GM23338 (cell line): Measurements from ENCODE around the gene CDH4. TPM values are rescaled to one million over a fixed set of nuclear protein-coding genes. Genes with fewer than 3 reads are reported as not detected.

Source experiments
- ATAC-seq: fragments of 200-7000 bp; cut with Tn5 transposase; 3 replicates; pipeline ENCODE4 v1.9.1; 2020
- DNase-seq: peaks from one replicate; pipeline ENCODE4 v3.0.0-alpha.2; 2015; ENCODE audit warnings: low spot score
- H2AFZ ChIP-seq: fragments of 200-600 bp; sonication (generic); 2 replicates; pipeline ENCODE4 v1.8.0; 2016; ENCODE audit warnings: antibody characterized with exemption, mild to moderate bottlenecking, moderate library complexity
- H3F3A ChIP-seq: fragments of 200-600 bp; sonication (generic); replicated peaks from 2 replicates; pipeline ENCODE4 v1.8.0; 2017; ENCODE audit warnings: antibody characterized with exemption, mixed run types, low read depth
- H3K27ac ChIP-seq: fragments of 200-600 bp; sonication (generic); 2 replicates; pipeline ENCODE4 v1.6.1; 2016; ENCODE audit warnings: low read depth
- H3K27me3 ChIP-seq: fragments of 200-600 bp; sonication (generic); 2 replicates; pipeline ENCODE4 v1.8.0; 2016; ENCODE audit warnings: mild to moderate bottlenecking, mixed run types, moderate library complexity; ENCODE audit not compliant: insufficient read depth
- H3K36me3 ChIP-seq: fragments of 200-600 bp; sonication (generic); 2 replicates; pipeline ENCODE4 v1.8.0; 2016; ENCODE audit warnings: mild to moderate bottlenecking; ENCODE audit not compliant: insufficient read depth
- H3K4me1 ChIP-seq: fragments of 200-600 bp; sonication (generic); 2 replicates; pipeline ENCODE4 v1.8.0; 2016; ENCODE audit warnings: mild to moderate bottlenecking, moderate library complexity; ENCODE audit not compliant: insufficient read depth
- H3K4me2 ChIP-seq: fragments of 200-600 bp; sonication (generic); 2 replicates; pipeline ENCODE4 v1.7.1; 2017; ENCODE audit warnings: mixed run types
- H3K4me3 ChIP-seq: fragments of 200-600 bp; sonication (generic); 2 replicates; pipeline ENCODE4 v1.6.1; 2016; ENCODE audit warnings: mixed run types
- H3K79me2 ChIP-seq: fragments of 200-600 bp; sonication (generic); replicated peaks from 2 replicates; pipeline ENCODE4 v1.8.0; 2017; ENCODE audit warnings: mild to moderate bottlenecking; ENCODE audit not compliant: insufficient read depth
- H3K9me2 ChIP-seq: fragments of 200-600 bp; sonication (generic); 2 replicates; pipeline ENCODE4 v1.8.0; 2017; ENCODE audit not compliant: insufficient read depth
- H4K20me1 ChIP-seq: fragments of 200-600 bp; sonication (generic); replicated peaks from 2 replicates; pipeline ENCODE4 v1.8.0; 2017; ENCODE audit warnings: mild to moderate bottlenecking; ENCODE audit not compliant: insufficient read depth
- H3K27ac Mint-ChIP-seq: 2 replicates; pipeline ENCODE4 v1.8.0; 2020; ENCODE audit warnings: inconsistent platforms, mild to moderate bottlenecking, moderate library complexity, mixed read lengths
- H3K27me3 Mint-ChIP-seq: 3 replicates; pipeline ENCODE4 v1.8.0; 2022; ENCODE audit warnings: low read depth, mild to moderate bottlenecking, moderate library complexity, mixed read lengths, inconsistent platforms; ENCODE audit not compliant: insufficient read depth, poor library complexity
- H3K36me3 Mint-ChIP-seq: 3 replicates; pipeline ENCODE4 v1.8.0; 2021; ENCODE audit warnings: low read depth, mild to moderate bottlenecking, inconsistent platforms, moderate library complexity, mixed read lengths
- H3K4me1 Mint-ChIP-seq: 3 replicates; pipeline ENCODE4 v1.8.0; 2020; ENCODE audit warnings: mild to moderate bottlenecking, inconsistent platforms, mixed read lengths
- H3K4me3 Mint-ChIP-seq: 3 replicates; pipeline ENCODE4 v1.8.0; 2021; ENCODE audit warnings: moderate library complexity, mild to moderate bottlenecking, inconsistent platforms, mixed read lengths
- H3K9me3 Mint-ChIP-seq: 3 replicates; pipeline ENCODE4 v1.8.0; 2020; ENCODE audit warnings: moderate library complexity, mild to moderate bottlenecking, inconsistent platforms, mixed read lengths
- JUNB ChIP-seq: IDR thresholded peaks from one replicate; pipeline ENCODE4 v1.6.1; 2016; ENCODE audit warnings: antibody characterized with exemption; ENCODE audit not compliant: unreplicated experiment
- NANOG ChIP-seq: IDR thresholded peaks from 2 replicates; pipeline ENCODE4 v1.6.1; 2016; ENCODE audit warnings: antibody characterized with exemption, borderline replicate concordance
- POLR2AphosphoS5 ChIP-seq: IDR thresholded peaks from 2 replicates; pipeline ENCODE4 v1.6.1; 2016; ENCODE audit warnings: antibody characterized with exemption, low read depth
- STAT1 ChIP-seq: IDR thresholded peaks from one replicate; pipeline ENCODE4 v1.6.1; 2016; ENCODE audit warnings: antibody characterized with exemption; ENCODE audit not compliant: unreplicated experiment
- polyA plus RNA-seq: library from polyadenylated mRNA; unstranded; fragments of >200 nt; fragmentation: Nextera tagmentation; extraction: Ambion mirVana; gene quantifications from 2 replicates; pipeline ENCODE4 v1.2.1, GENCODE V29; 2016
- total RNA-seq: library from RNA; depleted of rRNA; stranded (reverse); fragments of >200 nt; shearing (Covaris generic); gene quantifications from 2 replicates; pipeline ENCODE4 v1.2.3, GENCODE V29; 2014
- TF ChIP-seq, protein P1 (sequence below): fragments of 250-450 bp; sonication (Bioruptor Pico); IDR thresholded peaks from 2 replicates; pipeline ENCODE4 v1.5.0; 2020; ENCODE audit warnings: mild to moderate bottlenecking, moderate library complexity
- TF ChIP-seq, protein P2 (sequence below): IDR thresholded peaks from one replicate; pipeline ENCODE4 v1.6.1; 2018; ENCODE audit warnings: antibody characterized with exemption; ENCODE audit not compliant: unreplicated experiment
- TF ChIP-seq, protein P3 (sequence below), 2 experiments: fragments of 200-600 bp in 1 of 2; sonication (generic) in 1 of 2; conservative IDR thresholded peaks; 2 replicates each; pipeline versions ENCODE4 v1.5.1 to v1.6.1; 2016 to 2017; ENCODE audit warnings: antibody characterized with exemption in 2 of 2, low read depth in 2 of 2, mild to moderate bottlenecking in 2 of 2, moderate library complexity in 1 of 2

Gene CDH4
- total and polyA plus RNA-seq, 2 experiments from 2014 or later = 1.2 to 4.2 TPM

DNA sequence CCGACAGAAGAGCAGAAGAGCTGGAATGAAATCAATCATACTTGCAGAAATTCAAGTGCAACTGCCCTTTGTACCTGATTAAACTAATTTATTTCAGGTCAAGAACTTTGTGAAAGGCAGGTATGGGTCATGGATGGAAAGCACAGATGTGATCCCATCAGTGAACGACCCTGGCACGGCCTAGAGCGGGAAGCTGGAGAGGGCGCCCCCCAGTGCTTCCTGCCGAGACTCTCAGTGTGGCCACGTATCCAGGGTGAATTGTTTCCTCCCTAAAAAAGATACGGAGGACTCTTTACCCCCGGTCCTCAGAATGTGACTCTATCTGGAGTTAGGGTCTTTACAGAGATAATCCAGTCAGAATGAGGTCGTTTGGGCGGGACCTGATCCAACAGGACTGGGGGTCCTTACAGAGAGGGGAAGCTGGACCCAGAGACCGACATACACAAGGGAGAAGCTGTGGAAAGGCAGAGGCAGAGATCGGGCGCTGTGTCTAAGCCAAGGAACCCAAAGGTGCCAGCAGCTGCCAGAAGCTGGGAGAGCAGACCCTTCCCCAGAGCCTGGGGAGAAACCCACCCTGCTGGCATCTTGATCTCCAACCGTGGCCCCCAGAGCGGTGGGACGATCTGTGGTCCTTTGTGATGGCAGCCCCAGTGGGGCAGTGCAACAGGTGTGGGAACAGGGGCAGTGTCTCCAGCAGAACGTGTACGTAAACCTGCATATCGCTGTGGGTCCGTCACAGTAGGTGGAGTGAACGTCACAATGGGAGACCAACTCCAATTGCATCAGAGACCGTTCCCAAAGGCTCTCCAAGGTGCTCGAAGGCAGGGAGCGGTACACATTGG, 721.7 kb downstream of the CDH4 start:
- H4K20me1 ChIP-seq = no peaks in the 10 kb centered on the region; the same call in 1 of the 2 replicates

More for the DNA sequence above, 721.7 kb downstream of the CDH4 start:
- Histone ChIP-seq H3K27ac (no peak overlapping the region), H3K4me1 (no peaks in the 10 kb centered on the region; the same call in 1 of the 2 replicates), H3F3A (no peaks in the 10 kb centered on the region), H3K36me3 (no peaks in the 10 kb centered on the region), H3K9me2 (no peaks in the 10 kb centered on the region), H2AFZ (no peak overlapping the region), H3K4me3 (no peak overlapping the region), H3K4me2 (no peak overlapping the region), H3K27me3 (no peaks in the 10 kb centered on the region), H3K79me2 (no peaks in the 10 kb centered on the region; the same call in 1 of the 2 replicates)
- TF ChIP-seq STAT1 (no peak), JUNB (no peak), POLR2AphosphoS5 (no peak), NANOG (no peak)
- TF ChIP-seq, protein P1, sequence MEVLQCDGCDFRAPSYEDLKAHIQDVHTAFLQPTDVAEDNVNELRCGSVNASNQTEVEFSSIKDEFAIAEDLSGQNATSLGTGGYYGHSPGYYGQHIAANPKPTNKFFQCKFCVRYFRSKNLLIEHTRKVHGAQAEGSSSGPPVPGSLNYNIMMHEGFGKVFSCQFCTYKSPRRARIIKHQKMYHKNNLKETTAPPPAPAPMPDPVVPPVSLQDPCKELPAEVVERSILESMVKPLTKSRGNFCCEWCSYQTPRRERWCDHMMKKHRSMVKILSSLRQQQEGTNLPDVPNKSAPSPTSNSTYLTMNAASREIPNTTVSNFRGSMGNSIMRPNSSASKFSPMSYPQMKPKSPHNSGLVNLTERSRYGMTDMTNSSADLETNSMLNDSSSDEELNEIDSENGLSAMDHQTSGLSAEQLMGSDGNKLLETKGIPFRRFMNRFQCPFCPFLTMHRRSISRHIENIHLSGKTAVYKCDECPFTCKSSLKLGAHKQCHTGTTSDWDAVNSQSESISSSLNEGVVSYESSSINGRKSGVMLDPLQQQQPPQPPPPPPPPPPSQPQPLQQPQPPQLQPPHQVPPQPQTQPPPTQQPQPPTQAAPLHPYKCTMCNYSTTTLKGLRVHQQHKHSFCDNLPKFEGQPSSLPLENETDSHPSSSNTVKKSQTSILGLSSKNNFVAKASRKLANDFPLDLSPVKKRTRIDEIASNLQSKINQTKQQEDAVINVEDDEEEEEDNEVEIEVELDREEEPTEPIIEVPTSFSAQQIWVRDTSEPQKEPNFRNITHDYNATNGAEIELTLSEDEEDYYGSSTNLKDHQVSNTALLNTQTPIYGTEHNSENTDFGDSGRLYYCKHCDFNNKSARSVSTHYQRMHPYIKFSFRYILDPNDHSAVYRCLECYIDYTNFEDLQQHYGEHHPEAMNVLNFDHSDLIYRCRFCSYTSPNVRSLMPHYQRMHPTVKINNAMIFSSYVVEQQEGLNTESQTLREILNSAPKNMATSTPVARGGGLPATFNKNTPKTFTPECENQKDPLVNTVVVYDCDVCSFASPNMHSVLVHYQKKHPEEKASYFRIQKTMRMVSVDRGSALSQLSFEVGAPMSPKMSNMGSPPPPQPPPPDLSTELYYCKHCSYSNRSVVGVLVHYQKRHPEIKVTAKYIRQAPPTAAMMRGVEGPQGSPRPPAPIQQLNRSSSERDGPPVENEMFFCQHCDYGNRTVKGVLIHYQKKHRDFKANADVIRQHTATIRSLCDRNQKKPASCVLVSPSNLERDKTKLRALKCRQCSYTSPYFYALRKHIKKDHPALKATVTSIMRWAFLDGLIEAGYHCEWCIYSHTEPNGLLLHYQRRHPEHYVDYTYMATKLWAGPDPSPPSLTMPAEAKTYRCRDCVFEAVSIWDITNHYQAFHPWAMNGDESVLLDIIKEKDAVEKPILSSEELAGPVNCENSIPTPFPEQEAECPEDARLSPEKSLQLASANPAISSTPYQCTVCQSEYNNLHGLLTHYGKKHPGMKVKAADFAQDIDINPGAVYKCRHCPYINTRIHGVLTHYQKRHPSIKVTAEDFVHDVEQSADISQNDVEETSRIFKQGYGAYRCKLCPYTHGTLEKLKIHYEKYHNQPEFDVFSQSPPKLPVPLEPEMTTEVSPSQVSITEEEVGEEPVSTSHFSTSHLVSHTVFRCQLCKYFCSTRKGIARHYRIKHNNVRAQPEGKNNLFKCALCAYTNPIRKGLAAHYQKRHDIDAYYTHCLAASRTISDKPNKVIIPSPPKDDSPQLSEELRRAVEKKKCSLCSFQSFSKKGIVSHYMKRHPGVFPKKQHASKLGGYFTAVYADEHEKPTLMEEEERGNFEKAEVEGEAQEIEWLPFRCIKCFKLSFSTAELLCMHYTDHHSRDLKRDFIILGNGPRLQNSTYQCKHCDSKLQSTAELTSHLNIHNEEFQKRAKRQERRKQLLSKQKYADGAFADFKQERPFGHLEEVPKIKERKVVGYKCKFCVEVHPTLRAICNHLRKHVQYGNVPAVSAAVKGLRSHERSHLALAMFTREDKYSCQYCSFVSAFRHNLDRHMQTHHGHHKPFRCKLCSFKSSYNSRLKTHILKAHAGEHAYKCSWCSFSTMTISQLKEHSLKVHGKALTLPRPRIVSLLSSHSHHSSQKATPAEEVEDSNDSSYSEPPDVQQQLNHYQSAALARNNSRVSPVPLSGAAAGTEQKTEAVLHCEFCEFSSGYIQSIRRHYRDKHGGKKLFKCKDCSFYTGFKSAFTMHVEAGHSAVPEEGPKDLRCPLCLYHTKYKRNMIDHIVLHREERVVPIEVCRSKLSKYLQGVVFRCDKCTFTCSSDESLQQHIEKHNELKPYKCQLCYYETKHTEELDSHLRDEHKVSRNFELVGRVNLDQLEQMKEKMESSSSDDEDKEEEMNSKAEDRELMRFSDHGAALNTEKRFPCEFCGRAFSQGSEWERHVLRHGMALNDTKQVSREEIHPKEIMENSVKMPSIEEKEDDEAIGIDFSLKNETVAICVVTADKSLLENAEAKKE (CRISPR knock-in tag) = no peak
- TF ChIP-seq, protein P2, sequence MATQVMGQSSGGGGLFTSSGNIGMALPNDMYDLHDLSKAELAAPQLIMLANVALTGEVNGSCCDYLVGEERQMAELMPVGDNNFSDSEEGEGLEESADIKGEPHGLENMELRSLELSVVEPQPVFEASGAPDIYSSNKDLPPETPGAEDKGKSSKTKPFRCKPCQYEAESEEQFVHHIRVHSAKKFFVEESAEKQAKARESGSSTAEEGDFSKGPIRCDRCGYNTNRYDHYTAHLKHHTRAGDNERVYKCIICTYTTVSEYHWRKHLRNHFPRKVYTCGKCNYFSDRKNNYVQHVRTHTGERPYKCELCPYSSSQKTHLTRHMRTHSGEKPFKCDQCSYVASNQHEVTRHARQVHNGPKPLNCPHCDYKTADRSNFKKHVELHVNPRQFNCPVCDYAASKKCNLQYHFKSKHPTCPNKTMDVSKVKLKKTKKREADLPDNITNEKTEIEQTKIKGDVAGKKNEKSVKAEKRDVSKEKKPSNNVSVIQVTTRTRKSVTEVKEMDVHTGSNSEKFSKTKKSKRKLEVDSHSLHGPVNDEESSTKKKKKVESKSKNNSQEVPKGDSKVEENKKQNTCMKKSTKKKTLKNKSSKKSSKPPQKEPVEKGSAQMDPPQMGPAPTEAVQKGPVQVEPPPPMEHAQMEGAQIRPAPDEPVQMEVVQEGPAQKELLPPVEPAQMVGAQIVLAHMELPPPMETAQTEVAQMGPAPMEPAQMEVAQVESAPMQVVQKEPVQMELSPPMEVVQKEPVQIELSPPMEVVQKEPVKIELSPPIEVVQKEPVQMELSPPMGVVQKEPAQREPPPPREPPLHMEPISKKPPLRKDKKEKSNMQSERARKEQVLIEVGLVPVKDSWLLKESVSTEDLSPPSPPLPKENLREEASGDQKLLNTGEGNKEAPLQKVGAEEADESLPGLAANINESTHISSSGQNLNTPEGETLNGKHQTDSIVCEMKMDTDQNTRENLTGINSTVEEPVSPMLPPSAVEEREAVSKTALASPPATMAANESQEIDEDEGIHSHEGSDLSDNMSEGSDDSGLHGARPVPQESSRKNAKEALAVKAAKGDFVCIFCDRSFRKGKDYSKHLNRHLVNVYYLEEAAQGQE = no peak
- TF ChIP-seq, protein P3, sequence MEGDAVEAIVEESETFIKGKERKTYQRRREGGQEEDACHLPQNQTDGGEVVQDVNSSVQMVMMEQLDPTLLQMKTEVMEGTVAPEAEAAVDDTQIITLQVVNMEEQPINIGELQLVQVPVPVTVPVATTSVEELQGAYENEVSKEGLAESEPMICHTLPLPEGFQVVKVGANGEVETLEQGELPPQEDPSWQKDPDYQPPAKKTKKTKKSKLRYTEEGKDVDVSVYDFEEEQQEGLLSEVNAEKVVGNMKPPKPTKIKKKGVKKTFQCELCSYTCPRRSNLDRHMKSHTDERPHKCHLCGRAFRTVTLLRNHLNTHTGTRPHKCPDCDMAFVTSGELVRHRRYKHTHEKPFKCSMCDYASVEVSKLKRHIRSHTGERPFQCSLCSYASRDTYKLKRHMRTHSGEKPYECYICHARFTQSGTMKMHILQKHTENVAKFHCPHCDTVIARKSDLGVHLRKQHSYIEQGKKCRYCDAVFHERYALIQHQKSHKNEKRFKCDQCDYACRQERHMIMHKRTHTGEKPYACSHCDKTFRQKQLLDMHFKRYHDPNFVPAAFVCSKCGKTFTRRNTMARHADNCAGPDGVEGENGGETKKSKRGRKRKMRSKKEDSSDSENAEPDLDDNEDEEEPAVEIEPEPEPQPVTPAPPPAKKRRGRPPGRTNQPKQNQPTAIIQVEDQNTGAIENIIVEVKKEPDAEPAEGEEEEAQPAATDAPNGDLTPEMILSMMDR (conservative IDR thresholded peaks at IDR 0.05; ENCODE audit: low read depth in 2 of 2) = peak; percentile 49 to 63
- H3K36me3 Mint-ChIP-seq = peaks cover 27% of the 10 kb centered on the region
- H3K9me3 Mint-ChIP-seq = no peaks in the 10 kb centered on the region
- peak; percentile 78 for ATAC-seq
- H3K27me3 Mint-ChIP-seq = peaks cover 5% of the 10 kb centered on the region
- peaks cover 11% of the 10 kb centered on the region for H3K4me1 Mint-ChIP-seq
- peak; percentile 51 for DNase-seq
- no peak overlapping the region for H3K27ac Mint-ChIP-seq
- no peak overlapping the region; the same call in 2 of the 3 replicates for H3K4me3 Mint-ChIP-seq
